Keratinocyte (primary cell): Measurements from ENCODE around the gene KCNK10.

Source experiments
- EZH2 ChIP-seq: IDR thresholded peaks from one replicate; pipeline ENCODE4 v1.6.1; 2012; ENCODE audit warnings: inconsistent platforms, mild to moderate bottlenecking, low read length, moderate library complexity
- TF ChIP-seq, protein P1 (sequence below), 3 experiments: IDR thresholded peaks in 1 of 3; conservative IDR thresholded peaks in 1 of 3; optimal IDR thresholded peaks in 1 of 3; 2 replicates in 2 of 3; 3 replicates in 1 of 3; pipeline versions ENCODE3 to v1.5.1; 2011; ENCODE audit warnings: low read length in 3 of 3, mild to moderate bottlenecking in 3 of 3, moderate library complexity in 2 of 3, control low read depth in 1 of 3, inconsistent platforms in 1 of 3; ENCODE audit not compliant: insufficient read depth in 2 of 3; ENCODE audit errors: extremely low read depth in 1 of 3

DNA sequence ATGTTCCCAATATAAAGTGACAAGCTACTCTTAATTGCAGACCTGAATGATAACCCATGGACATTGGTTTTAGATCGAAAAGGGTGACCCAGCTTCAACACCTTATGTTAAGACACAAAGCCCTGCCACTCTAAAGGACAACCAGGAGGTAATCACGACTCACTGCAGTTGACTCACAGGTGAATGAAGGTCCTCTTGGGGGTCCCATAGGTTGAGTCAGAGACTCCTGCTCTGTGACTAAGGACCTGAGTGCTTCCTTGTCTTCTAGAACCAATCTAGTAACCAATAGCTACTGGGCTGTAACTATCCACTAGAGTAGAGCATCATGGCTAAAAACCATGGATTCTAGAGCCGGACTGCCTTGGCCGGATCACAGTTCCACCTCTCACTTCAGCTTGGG, 73.8 kb downstream of the KCNK10 start:
- TF ChIP-seq EZH2, result no peak
- TF ChIP-seq, protein P1, sequence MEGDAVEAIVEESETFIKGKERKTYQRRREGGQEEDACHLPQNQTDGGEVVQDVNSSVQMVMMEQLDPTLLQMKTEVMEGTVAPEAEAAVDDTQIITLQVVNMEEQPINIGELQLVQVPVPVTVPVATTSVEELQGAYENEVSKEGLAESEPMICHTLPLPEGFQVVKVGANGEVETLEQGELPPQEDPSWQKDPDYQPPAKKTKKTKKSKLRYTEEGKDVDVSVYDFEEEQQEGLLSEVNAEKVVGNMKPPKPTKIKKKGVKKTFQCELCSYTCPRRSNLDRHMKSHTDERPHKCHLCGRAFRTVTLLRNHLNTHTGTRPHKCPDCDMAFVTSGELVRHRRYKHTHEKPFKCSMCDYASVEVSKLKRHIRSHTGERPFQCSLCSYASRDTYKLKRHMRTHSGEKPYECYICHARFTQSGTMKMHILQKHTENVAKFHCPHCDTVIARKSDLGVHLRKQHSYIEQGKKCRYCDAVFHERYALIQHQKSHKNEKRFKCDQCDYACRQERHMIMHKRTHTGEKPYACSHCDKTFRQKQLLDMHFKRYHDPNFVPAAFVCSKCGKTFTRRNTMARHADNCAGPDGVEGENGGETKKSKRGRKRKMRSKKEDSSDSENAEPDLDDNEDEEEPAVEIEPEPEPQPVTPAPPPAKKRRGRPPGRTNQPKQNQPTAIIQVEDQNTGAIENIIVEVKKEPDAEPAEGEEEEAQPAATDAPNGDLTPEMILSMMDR (optimal IDR thresholded peaks at IDR 0.05 in 1 of 3, IDR thresholded peaks at IDR 0.05 in 1 of 3, conservative IDR thresholded peaks at IDR 0.05 in 1 of 3; ENCODE audit: extremely low read depth in 1 of 3, insufficient read depth in 2 of 3, low read length in 3 of 3), result no peak
